ENCODE measurements around the gene KCNN3. TPM values are rescaled to one million over a fixed set of nuclear protein-coding genes. Genes with fewer than 3 reads are reported as not detected.

KCNN3 gene
- total RNA-seq, 1 experiment from 2014 or later, result 0.26 TPM

GRCh38 chr1:154739654-154740053 is 130.4 kb downstream of the KCNN3 start:
- H4K20me1 ChIP-seq (ENCODE audit: low read length), result no peaks in the 10 kb centered on the region
- no peaks in the 10 kb centered on the region for H3F3A ChIP-seq (ENCODE audit: low read length, unreplicated experiment)
- no peak overlapping the region for H3K4me3 ChIP-seq (ENCODE audit: low read length)
- no peak overlapping the region for H3K9ac ChIP-seq (ENCODE audit: low read length)
- intact Hi-C loops (cut with micrococcal nuclease), result no loop called here
- ATAC-seq (no peak), DNase-seq (no peak)
- H3K4me2 ChIP-seq (ENCODE audit: low read length), result no peak overlapping the region
- H3K9me2 ChIP-seq (replicated peaks; ENCODE audit: low read length), result no peaks in the 10 kb centered on the region
- POLR2A ChIA-PET (ENCODE audit: unreplicated experiment), result no interaction called here
- H3K4me1 ChIP-seq (ENCODE audit: insufficient read depth, low read length), result peaks cover 8% of the 10 kb centered on the region
- no peaks in the 10 kb centered on the region for H3K36me3 ChIP-seq (ENCODE audit: low read depth, low read length)
- H2AFZ ChIP-seq (ENCODE audit: low read length), result no peak overlapping the region
- no TSS peak for BruUV-seq (replicated peaks)
- TF ChIP-seq, protein P1, sequence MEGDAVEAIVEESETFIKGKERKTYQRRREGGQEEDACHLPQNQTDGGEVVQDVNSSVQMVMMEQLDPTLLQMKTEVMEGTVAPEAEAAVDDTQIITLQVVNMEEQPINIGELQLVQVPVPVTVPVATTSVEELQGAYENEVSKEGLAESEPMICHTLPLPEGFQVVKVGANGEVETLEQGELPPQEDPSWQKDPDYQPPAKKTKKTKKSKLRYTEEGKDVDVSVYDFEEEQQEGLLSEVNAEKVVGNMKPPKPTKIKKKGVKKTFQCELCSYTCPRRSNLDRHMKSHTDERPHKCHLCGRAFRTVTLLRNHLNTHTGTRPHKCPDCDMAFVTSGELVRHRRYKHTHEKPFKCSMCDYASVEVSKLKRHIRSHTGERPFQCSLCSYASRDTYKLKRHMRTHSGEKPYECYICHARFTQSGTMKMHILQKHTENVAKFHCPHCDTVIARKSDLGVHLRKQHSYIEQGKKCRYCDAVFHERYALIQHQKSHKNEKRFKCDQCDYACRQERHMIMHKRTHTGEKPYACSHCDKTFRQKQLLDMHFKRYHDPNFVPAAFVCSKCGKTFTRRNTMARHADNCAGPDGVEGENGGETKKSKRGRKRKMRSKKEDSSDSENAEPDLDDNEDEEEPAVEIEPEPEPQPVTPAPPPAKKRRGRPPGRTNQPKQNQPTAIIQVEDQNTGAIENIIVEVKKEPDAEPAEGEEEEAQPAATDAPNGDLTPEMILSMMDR (conservative IDR thresholded peaks at IDR 0.05; ENCODE audit: low read depth, low read length), result no peak
- TF ChIP-seq EZH2 (IDR thresholded peaks at IDR 0.05; ENCODE audit: low read length, unreplicated experiment) (no peak), EZH2phosphoT487 (IDR thresholded peaks at IDR 0.05; ENCODE audit: borderline replicate concordance, low read length) (no peak)
- CTCF ChIA-PET, result no interaction called here
- H3K79me2 ChIP-seq (ENCODE audit: low read length), result no peaks in the 10 kb centered on the region
- peaks cover 63% of the 10 kb centered on the region for H3K27me3 ChIP-seq (ENCODE audit: low read length)
- no peak overlapping the region for H3K27ac ChIP-seq (ENCODE audit: low read length)
- H3K9me3 ChIP-seq (ENCODE audit: low read length), result no peaks in the 10 kb centered on the region

GRCh38 chr1:154736841-154737240 is 133.2 kb downstream of the KCNN3 start:
- intact Hi-C loops (cut with micrococcal nuclease), result no loop called here
- no peaks in the 10 kb centered on the region for H3K9me2 ChIP-seq (replicated peaks; ENCODE audit: low read length)
- H3K4me3 ChIP-seq (ENCODE audit: low read length), result no peak overlapping the region
- no peaks in the 10 kb centered on the region for H3K36me3 ChIP-seq (ENCODE audit: low read depth, low read length)
- ATAC-seq, result peak; percentile 71
- no peak for TF ChIP-seq EZH2phosphoT487 (IDR thresholded peaks at IDR 0.05; ENCODE audit: borderline replicate concordance, low read length)
- TF ChIP-seq, protein P1 (conservative IDR thresholded peaks at IDR 0.05; ENCODE audit: low read depth, low read length), result no peak
- no peak for TF ChIP-seq EZH2 (IDR thresholded peaks at IDR 0.05; ENCODE audit: low read length, unreplicated experiment)
- no peak overlapping the region for H3K27ac ChIP-seq (ENCODE audit: low read length)
- H2AFZ ChIP-seq (ENCODE audit: low read length), result no peak overlapping the region
- H3K79me2 ChIP-seq (ENCODE audit: low read length), result no peaks in the 10 kb centered on the region
- H3K4me2 ChIP-seq (ENCODE audit: low read length), result no peak overlapping the region
- H3K4me1 ChIP-seq (ENCODE audit: insufficient read depth, low read length), result peaks cover 8% of the 10 kb centered on the region
- H3K27me3 ChIP-seq (ENCODE audit: low read length), result peaks cover 40% of the 10 kb centered on the region
- H3K9me3 ChIP-seq (ENCODE audit: low read length), result no peaks in the 10 kb centered on the region
- H3F3A ChIP-seq (ENCODE audit: low read length, unreplicated experiment), result no peaks in the 10 kb centered on the region
- no peaks in the 10 kb centered on the region for H4K20me1 ChIP-seq (ENCODE audit: low read length)
- DNase-seq, result peak; percentile 76
- no TSS peak for BruUV-seq (replicated peaks)
- H3K9ac ChIP-seq (ENCODE audit: low read length), result no peak overlapping the region
- POLR2A ChIA-PET (ENCODE audit: unreplicated experiment), result interaction anchor here (0.5 kb wide), 1 partner anchor 35 kb away, joined by 8 read pairs; no protein-coding TSS in a partner anchor
- CTCF ChIA-PET, result interaction anchor here (0.7 kb wide), 1 partner anchor 1329 kb away, joined by 5 read pairs; no protein-coding TSS in a partner anchor

DNA sequence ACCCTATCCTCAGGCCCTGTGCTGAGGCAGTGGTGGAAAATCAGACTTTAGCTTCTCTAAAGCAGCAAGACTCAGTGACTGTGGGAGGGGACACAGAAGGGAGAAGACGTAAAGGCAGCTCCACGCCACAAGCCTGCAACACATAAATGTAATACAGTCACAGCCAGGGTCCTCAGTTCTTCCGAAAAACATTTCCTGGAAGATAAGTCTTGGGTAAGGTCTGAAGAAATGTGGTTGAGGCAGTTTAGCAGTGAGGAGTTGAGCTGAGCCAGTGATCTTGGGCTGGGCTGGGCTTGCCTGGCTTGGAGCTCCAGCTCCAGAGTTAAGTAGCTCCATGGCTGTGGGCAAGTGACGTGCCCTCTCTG is 134.3 kb downstream of the KCNN3 start:
- ChIA-PET POLR2A (ENCODE audit: unreplicated experiment) (interaction anchor here (0.5 kb wide), 1 partner anchor 1925 kb away, joined by 3 read pairs; no protein-coding TSS in a partner anchor), CTCF (no interaction called here)
- H3K9ac ChIP-seq (ENCODE audit: low read length), result no peak overlapping the region
- no peaks in the 10 kb centered on the region for H3K36me3 ChIP-seq (ENCODE audit: low read depth, low read length)
- peaks cover 34% of the 10 kb centered on the region for H3K27me3 ChIP-seq (ENCODE audit: low read length)
- no peak for ATAC-seq
- no peak for DNase-seq
- no peak overlapping the region for H2AFZ ChIP-seq (ENCODE audit: low read length)
- intact Hi-C loops (cut with micrococcal nuclease), result no loop called here
- H3K4me2 ChIP-seq (ENCODE audit: low read length), result no peak overlapping the region
- no peaks in the 10 kb centered on the region for H3K9me2 ChIP-seq (replicated peaks; ENCODE audit: low read length)
- no TSS peak for BruUV-seq (replicated peaks)
- TF ChIP-seq EZH2phosphoT487 (IDR thresholded peaks at IDR 0.05; ENCODE audit: borderline replicate concordance, low read length) (no peak), EZH2 (IDR thresholded peaks at IDR 0.05; ENCODE audit: low read length, unreplicated experiment) (no peak)
- TF ChIP-seq, protein P1 (conservative IDR thresholded peaks at IDR 0.05; ENCODE audit: low read depth, low read length), result no peak
- no peaks in the 10 kb centered on the region for H3F3A ChIP-seq (ENCODE audit: low read length, unreplicated experiment)
- no peaks in the 10 kb centered on the region for H3K79me2 ChIP-seq (ENCODE audit: low read length)
- H3K4me1 ChIP-seq (ENCODE audit: insufficient read depth, low read length), result peaks cover 13% of the 10 kb centered on the region
- H3K4me3 ChIP-seq (ENCODE audit: low read length), result no peak overlapping the region
- no peaks in the 10 kb centered on the region for H3K9me3 ChIP-seq (ENCODE audit: low read length)
- no peaks in the 10 kb centered on the region for H4K20me1 ChIP-seq (ENCODE audit: low read length)
- H3K27ac ChIP-seq (ENCODE audit: low read length), result no peak overlapping the region
